NCI-H2107 treated with DMSO at 0.1 percent for 48 hours (cell line): ENCODE data around the gene ADAM10.
"Not testable (repeated sequence)": the region's sequence is repeated elsewhere in the genome, so short reads cannot be mapped to it uniquely, and the experiment has no call there.

Experiments
- DNase-seq: peaks from one replicate; lab custom pipeline; 2025; ENCODE audit not compliant: unreplicated experiment; lab: John Stamatoyannopoulos, UW

Gene ADAM10, protein sequence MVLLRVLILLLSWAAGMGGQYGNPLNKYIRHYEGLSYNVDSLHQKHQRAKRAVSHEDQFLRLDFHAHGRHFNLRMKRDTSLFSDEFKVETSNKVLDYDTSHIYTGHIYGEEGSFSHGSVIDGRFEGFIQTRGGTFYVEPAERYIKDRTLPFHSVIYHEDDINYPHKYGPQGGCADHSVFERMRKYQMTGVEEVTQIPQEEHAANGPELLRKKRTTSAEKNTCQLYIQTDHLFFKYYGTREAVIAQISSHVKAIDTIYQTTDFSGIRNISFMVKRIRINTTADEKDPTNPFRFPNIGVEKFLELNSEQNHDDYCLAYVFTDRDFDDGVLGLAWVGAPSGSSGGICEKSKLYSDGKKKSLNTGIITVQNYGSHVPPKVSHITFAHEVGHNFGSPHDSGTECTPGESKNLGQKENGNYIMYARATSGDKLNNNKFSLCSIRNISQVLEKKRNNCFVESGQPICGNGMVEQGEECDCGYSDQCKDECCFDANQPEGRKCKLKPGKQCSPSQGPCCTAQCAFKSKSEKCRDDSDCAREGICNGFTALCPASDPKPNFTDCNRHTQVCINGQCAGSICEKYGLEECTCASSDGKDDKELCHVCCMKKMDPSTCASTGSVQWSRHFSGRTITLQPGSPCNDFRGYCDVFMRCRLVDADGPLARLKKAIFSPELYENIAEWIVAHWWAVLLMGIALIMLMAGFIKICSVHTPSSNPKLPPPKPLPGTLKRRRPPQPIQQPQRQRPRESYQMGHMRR

GRCh38 chr15:58749532-58750337, at the start of gene ADAM10:
TSS of gene ADAM10 (minus strand) at chr15:58749707. CDS start at chr15:58749534, 173 bp downstream.
- peak; percentile 91 for DNase-seq

- DNase-seq, result no peak
Observed at GRCh38 chr15:58797505-58797904, 48.0 kb upstream of the ADAM10 start.

DNA sequence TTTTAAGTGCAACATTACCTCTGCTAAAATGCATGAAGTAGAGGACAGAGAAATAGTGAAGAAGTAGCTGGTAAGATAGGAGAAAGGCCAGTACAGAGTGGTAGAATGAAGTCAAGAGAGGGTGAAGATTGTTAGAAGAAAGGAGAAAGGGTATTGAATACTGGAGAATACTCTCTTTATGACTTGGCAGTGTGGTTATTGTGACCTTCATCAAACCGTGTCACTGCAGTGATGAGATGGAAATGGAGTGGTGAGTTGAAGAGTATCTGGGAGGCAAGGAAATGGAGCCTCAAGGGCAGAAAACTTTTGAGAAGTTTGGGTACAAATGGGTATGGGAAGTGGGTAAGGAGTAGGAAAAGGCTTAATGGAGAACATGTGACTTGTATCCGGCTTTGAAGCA, 46.3 kb upstream of the ADAM10 start:
- no peak for DNase-seq

GRCh38 chr15:58793862-58794261, 44.4 kb upstream of the ADAM10 start:
- DNase-seq, result peak; percentile 8

GRCh38 chr15:58788056-58788710, 38.7 kb upstream of the ADAM10 start:
- no peak for DNase-seq

GRCh38 chr15:58785355-58785754, 35.8 kb upstream of the ADAM10 start:
- no peak for DNase-seq

DNA sequence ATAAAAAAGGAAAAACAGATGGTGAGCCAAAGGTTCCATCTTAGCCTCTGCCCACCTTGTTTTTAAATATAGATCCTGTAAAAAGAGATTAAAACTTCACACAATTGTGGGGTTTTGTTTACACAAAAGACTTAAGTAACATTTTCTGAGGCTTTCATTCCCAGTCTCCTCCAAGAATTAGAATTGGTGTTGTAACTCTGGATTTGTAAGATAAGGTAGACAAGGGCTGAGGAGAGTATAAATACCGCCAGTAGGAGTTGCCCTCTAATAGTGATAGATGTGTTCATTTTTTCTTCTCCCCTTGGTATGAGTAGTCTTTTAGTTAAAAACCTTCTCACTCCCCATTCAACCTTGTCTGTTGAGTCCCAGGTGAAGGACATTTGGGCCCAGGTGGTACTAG, 30.0 kb upstream of the ADAM10 start:
- DNase-seq, result no peak

DNA sequence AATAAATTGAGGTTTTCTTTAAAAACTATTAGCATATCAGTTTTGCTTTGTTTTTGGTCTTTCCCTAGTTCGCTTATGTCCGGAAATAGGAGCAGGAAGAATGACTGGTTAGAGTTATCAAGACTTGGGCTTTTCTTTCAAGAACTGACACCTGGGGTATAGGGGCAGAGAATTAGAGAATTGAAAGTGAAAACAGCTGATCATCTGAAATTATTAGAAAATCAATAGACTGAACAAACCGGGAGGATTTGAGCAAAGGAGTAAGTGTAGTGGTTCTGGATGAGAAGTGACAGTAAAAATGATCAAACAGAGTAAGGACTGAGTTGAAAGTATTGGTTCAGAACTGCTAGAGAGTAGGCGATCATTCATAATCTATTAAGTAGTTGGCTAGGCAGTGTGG, 27.6 kb upstream of the ADAM10 start:
- no peak for DNase-seq

DNA sequence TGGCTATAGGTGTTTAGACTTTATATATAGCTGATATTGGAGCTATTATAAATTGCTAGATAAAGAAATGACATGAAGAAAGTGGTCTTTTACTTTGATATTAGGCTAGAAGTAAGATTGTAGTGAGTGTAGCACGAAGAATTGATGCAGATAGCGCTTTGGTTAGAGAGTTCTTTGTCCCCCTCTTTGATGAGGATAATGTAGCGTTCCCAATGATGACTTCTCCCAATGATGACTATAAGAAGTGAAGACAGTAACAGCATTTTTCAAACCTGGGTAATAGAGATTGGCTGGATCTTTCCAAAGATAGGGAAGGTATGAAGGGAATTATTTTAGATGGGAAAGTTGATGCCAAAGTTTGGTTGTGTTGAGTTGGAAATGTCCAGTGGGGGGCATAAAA, 25.9 kb upstream of the ADAM10 start:
- no peak for DNase-seq

DNA sequence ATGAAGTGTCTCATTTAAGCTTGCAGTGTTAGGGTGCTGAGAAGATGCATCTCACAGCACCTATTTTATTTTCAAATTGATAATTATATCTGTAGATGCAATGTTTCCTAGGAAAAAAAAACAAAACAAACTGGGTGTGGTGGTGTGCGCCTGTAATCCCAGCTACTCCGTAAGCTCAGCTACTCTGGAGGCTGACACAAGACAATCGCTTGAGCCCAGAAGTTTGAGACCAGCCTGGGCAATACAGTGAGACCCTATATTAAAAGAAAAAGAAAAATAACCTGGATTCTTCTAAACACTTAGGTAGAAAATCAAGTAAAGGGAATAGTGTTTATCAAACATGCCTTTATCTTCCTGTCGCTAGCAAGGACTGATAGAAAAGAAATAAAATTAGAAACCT, 23.5 kb upstream of the ADAM10 start:
- no peak for DNase-seq

- DNase-seq, result peak; percentile 42
Observed at GRCh38 chr15:58771621-58772250, 22.2 kb upstream of the ADAM10 start.

DNA sequence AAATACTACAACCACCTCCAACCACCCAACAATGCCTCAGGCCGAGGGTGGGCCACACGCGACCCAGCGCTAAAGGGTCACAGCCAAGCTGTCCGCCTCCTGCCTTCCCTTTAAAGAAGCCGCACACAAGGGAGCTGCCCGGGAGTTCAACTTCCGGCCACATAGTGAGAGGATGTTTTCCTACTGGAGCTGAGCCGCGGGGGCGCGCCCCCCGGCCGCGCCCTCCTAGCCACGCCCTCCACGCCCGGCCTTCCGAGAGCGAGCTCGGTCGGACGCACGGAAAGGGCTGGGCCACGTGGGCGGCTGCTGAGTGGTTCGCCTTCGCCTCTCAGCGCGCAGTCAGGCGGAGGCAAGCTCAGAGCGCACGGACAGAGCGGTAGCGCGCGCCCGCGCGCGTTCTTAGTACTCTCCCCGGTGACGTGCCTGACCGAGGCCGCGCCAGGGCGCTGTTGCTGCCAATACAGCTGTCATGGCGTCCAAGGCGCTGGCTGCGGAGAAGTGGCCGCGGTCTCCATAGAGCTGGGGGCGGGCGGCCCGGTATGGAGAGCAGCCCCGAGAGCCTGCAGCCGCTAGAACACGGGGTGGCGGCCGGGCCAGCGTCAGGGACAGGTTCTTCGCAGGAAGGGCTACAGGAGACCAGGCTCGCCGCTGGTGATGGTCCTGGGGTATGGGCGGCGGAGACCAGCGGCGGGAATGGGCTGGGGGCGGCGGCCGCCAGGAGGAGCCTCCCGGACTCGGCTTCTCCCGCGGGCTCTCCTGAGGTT, 21.5 kb upstream of the ADAM10 start, which contains the start of gene MINDY2:
Gene MINDY2 (plus strand): TSS at position 446 of the 764 bp plus-strand sequence. CDS start 94 bp downstream, at position 540.
- DNase-seq, result peak; percentile 78

GRCh38 chr15:58770519-58770856, 21.0 kb upstream of the ADAM10 start:
- DNase-seq, result no peak

DNA sequence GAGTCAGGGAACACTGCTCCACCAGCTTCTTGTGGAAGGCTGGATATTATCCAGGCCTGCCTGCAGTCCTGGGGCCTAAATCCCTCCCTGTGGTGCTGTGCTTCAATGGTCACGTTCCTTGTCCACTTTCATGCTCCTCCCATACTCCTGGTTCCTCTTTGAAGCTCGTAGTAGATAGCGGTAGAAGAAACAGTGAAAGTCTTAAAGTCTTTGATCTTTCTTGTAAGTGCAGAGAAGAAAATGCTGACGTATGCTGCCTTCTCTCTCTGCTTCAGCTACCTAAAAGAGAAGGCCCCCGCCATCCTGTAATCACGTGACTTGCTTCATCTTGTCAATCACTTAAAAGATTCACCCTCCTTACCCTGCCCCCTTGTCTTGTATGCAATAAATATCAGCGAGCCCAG, 19.1 kb upstream of the ADAM10 start:
- DNase-seq, result not testable (repeated sequence)

GRCh38 chr15:58766290-58766689, 16.8 kb upstream of the ADAM10 start:
- DNase-seq, result no peak

DNA sequence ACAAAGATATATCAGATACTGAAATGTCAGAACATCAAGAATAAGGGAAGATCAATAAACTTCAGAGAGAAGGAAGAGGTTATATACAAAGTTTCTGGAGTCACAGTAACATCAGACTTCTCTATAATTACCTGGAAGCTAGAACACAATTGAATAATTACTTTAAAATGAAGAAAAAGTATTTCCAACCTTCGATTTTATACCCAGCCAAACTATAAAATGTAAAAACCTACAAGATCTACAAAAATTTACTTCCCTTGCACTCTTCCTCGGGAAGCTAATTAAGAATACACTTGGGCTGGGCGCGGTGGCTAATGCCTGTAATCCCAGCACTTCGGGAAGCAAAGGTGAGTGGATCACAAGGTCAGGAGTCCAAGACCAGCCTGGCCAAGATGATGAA, 15.0 kb upstream of the ADAM10 start:
- DNase-seq, result no peak

GRCh38 chr15:58762731-58763130, 13.2 kb upstream of the ADAM10 start:
- peak; percentile 36 for DNase-seq

DNA sequence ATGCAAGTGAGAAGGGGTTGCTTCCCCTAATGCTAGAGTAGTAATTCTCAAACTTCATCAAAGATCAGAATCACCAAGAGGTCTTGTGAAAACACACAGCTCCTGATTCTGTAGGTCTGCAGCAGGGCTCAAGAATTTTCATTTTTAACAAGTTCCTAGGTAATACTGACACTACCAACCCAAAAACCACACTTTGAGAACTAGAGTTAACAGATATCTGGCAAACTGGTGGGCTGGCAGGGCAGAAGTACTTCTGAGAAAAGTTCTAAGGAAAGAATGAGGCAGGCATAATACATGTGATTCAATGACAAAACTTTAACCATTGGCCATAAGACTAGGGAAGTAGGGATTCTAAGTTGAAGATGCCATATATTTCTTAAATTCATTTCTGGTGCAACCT, 12.8 kb upstream of the ADAM10 start:
- no peak for DNase-seq

DNA sequence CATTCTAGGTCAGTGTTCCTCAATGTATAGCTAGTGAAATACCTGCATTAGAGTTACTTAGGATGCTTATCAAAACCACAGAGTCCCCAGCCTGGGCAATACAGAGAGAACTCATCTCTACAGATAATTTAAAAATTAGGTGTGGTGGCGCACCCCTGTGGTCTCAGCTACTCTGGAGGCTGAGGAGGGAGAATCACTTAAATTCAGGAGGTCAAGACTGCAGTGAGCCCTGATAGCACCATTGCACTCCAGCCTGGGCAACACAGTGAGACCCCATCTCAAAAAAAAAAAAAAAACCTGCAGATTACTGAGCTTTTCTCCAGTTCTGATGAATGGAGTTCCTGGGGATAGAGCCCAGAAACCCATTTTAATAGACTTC, 11.5 kb upstream of the ADAM10 start:
- DNase-seq, result no peak
